ENCODE results near the gene OSBPL9. TPM values are rescaled to one million over a fixed set of nuclear protein-coding genes. Genes with fewer than 3 reads are reported as not detected.

The OSBPL9 gene
- total and polyA plus RNA-seq, 9 of the 15 experiments (the other 6 are each of a cell fraction or from before 2014, with no cell fraction given), result 43.9 to 217 (median 170) TPM

DNA sequence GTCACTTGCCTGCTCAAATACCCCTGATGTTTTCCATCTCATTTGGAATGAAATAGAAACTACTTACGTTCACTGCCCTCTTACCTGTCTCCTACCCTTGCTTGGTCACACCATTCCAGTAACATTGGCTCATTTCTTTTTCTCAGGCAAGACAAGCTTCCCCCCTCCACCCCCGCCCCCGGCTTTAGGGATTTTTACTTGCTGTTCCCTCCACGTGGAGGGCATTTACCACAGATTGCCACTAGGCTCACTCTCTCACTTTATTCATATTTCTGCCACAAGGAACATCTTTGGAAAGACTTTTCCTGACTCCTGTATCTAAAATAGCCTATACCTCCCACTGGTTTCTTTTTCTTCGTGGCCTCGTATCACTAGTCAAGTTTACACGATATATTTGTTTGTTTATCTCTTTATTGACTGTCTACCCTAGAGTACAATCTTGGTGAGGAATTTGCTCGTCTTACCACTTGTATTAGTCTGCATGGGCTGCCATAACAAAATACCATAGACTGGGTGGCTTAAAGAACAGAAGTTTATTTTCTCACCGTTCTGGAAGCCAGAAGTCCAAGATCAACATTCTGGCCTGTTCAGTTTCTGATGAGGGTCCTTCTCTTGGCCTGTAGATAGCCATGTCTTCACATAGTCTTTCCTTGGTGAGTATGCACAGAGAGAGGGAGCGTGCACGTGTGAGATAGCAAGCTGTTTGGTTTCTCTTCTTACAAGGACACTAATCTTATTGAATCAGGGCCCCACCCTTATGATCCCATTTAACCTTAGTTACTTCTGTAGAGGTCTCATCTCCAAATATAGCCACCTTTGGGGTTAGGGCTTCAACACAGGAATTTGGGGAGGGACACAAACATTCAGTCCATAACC lies 135.4 kb downstream of the OSBPL9 start (continued):
- no peak for TF ChIP-seq DNMT1 (IDR thresholded peaks at IDR 0.05)
- no peak for TF ChIP-seq ZSCAN32 (CRISPR knock-in tag; IDR thresholded peaks at IDR 0.05)
- peak in 1 of 2 experiments; percentile 22; a peak in 1 of 4 replicates for TF ChIP-seq MAZ (CRISPR knock-in tag; conservative IDR thresholded peaks at IDR 0.05 in 1 of 2, IDR thresholded peaks at IDR 0.05 in 1 of 2)
- TF ChIP-seq, protein P1, sequence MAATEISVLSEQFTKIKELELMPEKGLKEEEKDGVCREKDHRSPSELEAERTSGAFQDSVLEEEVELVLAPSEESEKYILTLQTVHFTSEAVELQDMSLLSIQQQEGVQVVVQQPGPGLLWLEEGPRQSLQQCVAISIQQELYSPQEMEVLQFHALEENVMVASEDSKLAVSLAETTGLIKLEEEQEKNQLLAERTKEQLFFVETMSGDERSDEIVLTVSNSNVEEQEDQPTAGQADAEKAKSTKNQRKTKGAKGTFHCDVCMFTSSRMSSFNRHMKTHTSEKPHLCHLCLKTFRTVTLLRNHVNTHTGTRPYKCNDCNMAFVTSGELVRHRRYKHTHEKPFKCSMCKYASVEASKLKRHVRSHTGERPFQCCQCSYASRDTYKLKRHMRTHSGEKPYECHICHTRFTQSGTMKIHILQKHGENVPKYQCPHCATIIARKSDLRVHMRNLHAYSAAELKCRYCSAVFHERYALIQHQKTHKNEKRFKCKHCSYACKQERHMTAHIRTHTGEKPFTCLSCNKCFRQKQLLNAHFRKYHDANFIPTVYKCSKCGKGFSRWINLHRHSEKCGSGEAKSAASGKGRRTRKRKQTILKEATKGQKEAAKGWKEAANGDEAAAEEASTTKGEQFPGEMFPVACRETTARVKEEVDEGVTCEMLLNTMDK (IDR thresholded peaks at IDR 0.05; ENCODE audit: borderline replicate concordance, insufficient read depth, low read depth, low read length, poor library complexity, severe bottlenecking), result no peak
- TF ChIP-seq RBFOX2 (IDR thresholded peaks at IDR 0.05; ENCODE audit: low read depth, low read length), result no peak
- TF ChIP-seq TAF7 (tag; IDR thresholded peaks at IDR 0.05), result no peak
- TF ChIP-seq TRIM25 (IDR thresholded peaks at IDR 0.05; ENCODE audit: borderline replicate concordance), result no peak
- TF ChIP-seq, protein P2, sequence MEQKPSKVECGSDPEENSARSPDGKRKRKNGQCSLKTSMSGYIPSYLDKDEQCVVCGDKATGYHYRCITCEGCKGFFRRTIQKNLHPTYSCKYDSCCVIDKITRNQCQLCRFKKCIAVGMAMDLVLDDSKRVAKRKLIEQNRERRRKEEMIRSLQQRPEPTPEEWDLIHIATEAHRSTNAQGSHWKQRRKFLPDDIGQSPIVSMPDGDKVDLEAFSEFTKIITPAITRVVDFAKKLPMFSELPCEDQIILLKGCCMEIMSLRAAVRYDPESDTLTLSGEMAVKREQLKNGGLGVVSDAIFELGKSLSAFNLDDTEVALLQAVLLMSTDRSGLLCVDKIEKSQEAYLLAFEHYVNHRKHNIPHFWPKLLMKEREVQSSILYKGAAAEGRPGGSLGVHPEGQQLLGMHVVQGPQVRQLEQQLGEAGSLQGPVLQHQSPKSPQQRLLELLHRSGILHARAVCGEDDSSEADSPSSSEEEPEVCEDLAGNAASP (IDR thresholded peaks at IDR 0.05), result 0 out of 2 replicates have a peak, but pooled peaks have one; percentile 6
- TF ChIP-seq, protein P3, sequence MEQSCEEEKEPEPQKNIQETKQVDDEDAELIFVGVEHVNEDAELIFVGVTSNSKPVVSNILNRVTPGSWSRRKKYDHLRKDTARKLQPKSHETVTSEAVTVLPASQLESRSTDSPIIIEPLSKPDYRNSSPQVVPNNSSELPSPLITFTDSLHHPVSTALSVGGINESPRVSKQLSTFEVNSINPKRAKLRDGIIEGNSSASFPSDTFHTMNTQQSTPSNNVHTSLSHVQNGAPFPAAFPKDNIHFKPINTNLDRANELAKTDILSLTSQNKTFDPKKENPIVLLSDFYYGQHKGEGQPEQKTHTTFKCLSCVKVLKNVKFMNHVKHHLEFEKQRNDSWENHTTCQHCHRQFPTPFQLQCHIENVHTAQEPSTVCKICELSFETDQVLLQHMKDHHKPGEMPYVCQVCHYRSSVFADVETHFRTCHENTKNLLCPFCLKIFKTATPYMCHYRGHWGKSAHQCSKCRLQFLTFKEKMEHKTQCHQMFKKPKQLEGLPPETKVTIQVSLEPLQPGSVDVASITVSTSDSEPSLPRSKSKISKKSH (CRISPR knock-in tag; IDR thresholded peaks at IDR 0.05), result no peak
- TF ChIP-seq TRIM24 (IDR thresholded peaks at IDR 0.05), result peak; percentile 35 to 77; a peak in 2 of 4 replicates
- TF ChIP-seq KDM5B (IDR thresholded peaks at IDR 0.05; ENCODE audit: insufficient replicate concordance, low read depth, low read length), result no peak
- peak; percentile 79; the same call in 1 of the 2 replicates for TF ChIP-seq STAT5A (IDR thresholded peaks at IDR 0.05; ENCODE audit: borderline replicate concordance, low read length)
- TF ChIP-seq, protein P4, sequence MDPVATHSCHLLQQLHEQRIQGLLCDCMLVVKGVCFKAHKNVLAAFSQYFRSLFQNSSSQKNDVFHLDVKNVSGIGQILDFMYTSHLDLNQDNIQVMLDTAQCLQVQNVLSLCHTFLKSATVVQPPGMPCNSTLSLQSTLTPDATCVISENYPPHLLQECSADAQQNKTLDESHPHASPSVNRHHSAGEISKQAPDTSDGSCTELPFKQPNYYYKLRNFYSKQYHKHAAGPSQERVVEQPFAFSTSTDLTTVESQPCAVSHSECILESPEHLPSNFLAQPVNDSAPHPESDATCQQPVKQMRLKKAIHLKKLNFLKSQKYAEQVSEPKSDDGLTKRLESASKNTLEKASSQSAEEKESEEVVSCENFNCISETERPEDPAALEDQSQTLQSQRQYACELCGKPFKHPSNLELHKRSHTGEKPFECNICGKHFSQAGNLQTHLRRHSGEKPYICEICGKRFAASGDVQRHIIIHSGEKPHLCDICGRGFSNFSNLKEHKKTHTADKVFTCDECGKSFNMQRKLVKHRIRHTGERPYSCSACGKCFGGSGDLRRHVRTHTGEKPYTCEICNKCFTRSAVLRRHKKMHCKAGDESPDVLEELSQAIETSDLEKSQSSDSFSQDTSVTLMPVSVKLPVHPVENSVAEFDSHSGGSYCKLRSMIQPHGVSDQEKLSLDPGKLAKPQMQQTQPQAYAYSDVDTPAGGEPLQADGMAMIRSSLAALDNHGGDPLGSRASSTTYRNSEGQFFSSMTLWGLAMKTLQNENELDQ (CRISPR knock-in tag; IDR thresholded peaks at IDR 0.05; ENCODE audit: borderline replicate concordance), result no peak
- TF ChIP-seq HDAC2 (IDR thresholded peaks at IDR 0.05), result 0 out of 2 replicates have a peak, but pooled peaks have one; percentile 52
- no peak for TF ChIP-seq ZFP30 (CRISPR knock-in tag; IDR thresholded peaks at IDR 0.05; ENCODE audit: borderline replicate concordance)
- no peak for TF ChIP-seq TAF1 (IDR thresholded peaks at IDR 0.05; ENCODE audit: control insufficient read depth, extremely low read depth, insufficient read depth, low read length, severe bottlenecking)
